SK-N-SH (cell line): Measurements from ENCODE around the gene CHST11. TPM values are rescaled to one million over a fixed set of nuclear protein-coding genes. Genes with fewer than 3 reads are reported as not detected.

ENCODE experiments used
- CTCF ChIA-PET: fragments of 300-600, 350-600 bp; formaldehyde crosslinking; extraction: SDS; loops from one replicate; lab custom pipeline; 2021; lab: Yijun Ruan, JAX
- POLR2A ChIA-PET: fragments of 350-600 bp; sonication (Branson Sonifier 250); formaldehyde crosslinking; extraction: SDS; loops from one replicate; lab custom pipeline; 2020; ENCODE audit warnings: antibody characterized with exemption, inconsistent platforms; lab: Yijun Ruan, JAX
- DNase-seq: peaks from one replicate; pipeline ENCODE4 v3.0.0; 2012
- H2AFZ ChIP-seq: fragments of 200-600 bp; sonication (generic); 2 replicates; pipeline ENCODE4 v1.8.1; 2016; ENCODE audit warnings: antibody characterized with exemption, mild to moderate bottlenecking, low read depth
- H3F3A ChIP-seq: fragments of 200-600 bp; sonication (generic); replicated peaks from 2 replicates; pipeline ENCODE3; 2016; ENCODE audit warnings: antibody characterized with exemption, mild to moderate bottlenecking; ENCODE audit not compliant: insufficient read depth
- H3K27ac ChIP-seq, 2 experiments: fragments of 200-500 bp in 1 of 2; fragments of 200-600 bp in 1 of 2; sonication (Bioruptor generic) in 1 of 2; sonication (generic), shearing (Covaris generic) in 1 of 2; 2 replicates each; pipeline versions ENCODE4 v1.5.1 to v1.6.1; 2014 to 2016; ENCODE audit warnings: low read depth in 2 of 2, inconsistent platforms in 1 of 2, low read length in 1 of 2, mild to moderate bottlenecking in 1 of 2, mixed read lengths in 1 of 2
- H3K27me3 ChIP-seq: fragments of 200-600 bp; sonication (generic), shearing (Covaris generic); 2 replicates; pipeline ENCODE4 v1.6.1; 2016; ENCODE audit warnings: mixed run types; ENCODE audit not compliant: insufficient read depth
- H3K36me3 ChIP-seq, 2 experiments: fragments of 200-500 bp in 1 of 2; fragments of 200-600 bp in 1 of 2; sonication (Bioruptor generic) in 1 of 2; sonication (generic) in 1 of 2; replicated peaks in 1 of 2; 2 replicates each; pipeline versions ENCODE3 to v1.5.1; 2014 to 2016; ENCODE audit warnings: low read length in 1 of 2, mild to moderate bottlenecking in 1 of 2; ENCODE audit not compliant: insufficient read depth in 2 of 2, control insufficient read depth in 1 of 2
- H3K4me1 ChIP-seq, 2 experiments: fragments of 200-500 bp in 1 of 2; fragments of 200-600 bp in 1 of 2; sonication (Bioruptor generic) in 1 of 2; sonication (generic), shearing (Covaris generic) in 1 of 2; 2 replicates each; pipeline versions ENCODE4 v1.5.1 to v1.6.1; 2014 to 2016; ENCODE audit warnings: low read depth in 1 of 2, low read length in 1 of 2, mixed run types in 1 of 2; ENCODE audit not compliant: insufficient read depth in 2 of 2, control insufficient read depth in 1 of 2
- H3K4me2 ChIP-seq: fragments of 200-600 bp; sonication (generic), shearing (Covaris generic); 2 replicates; pipeline ENCODE4 v1.6.1; 2017; ENCODE audit warnings: mixed run types
- H3K4me3 ChIP-seq, 2 experiments: fragments of 200-500 bp in 1 of 2; fragments of 200-600 bp in 1 of 2; sonication (Bioruptor generic) in 1 of 2; sonication (generic), shearing (Covaris generic) in 1 of 2; 2 replicates each; pipeline versions ENCODE4 v1.5.1 to v1.8.1; 2014 to 2016; ENCODE audit warnings: low read depth in 2 of 2, inconsistent platforms in 1 of 2, low read length in 1 of 2, mild to moderate bottlenecking in 1 of 2, mixed read lengths in 1 of 2, moderate library complexity in 1 of 2
- H3K79me2 ChIP-seq: fragments of 200-600 bp; sonication (generic); 2 replicates; pipeline ENCODE4 v1.8.1; 2017; ENCODE audit warnings: mild to moderate bottlenecking; ENCODE audit not compliant: insufficient read depth
- H3K9ac ChIP-seq: fragments of 200-600 bp; sonication (generic); 2 replicates; pipeline ENCODE4 v1.6.1; 2017; ENCODE audit warnings: mixed run types
- H3K9me2 ChIP-seq: fragments of 200-600 bp; sonication (generic); 2 replicates; pipeline ENCODE4 v1.6.1; 2017; ENCODE audit warnings: mixed run types
- H3K9me3 ChIP-seq: fragments of 200-600 bp; sonication (generic); 2 replicates; pipeline ENCODE4 v1.6.1; 2017; ENCODE audit warnings: mixed run types, mild to moderate bottlenecking, moderate library complexity
- H4K20me1 ChIP-seq: fragments of 200-600 bp; sonication (generic); 2 replicates; pipeline ENCODE4 v1.6.1; 2017; ENCODE audit warnings: mild to moderate bottlenecking, mixed run types; ENCODE audit not compliant: insufficient read depth
- CHD2 ChIP-seq: fragments of 150-350 bp; IDR thresholded peaks from 2 replicates; pipeline ENCODE4 v1.6.1; 2018; ENCODE audit warnings: low read length; ENCODE audit not compliant: partially characterized antibody
- CTCF ChIP-seq: fragments of 200-600 bp; sonication (generic); IDR thresholded peaks from 2 replicates; pipeline ENCODE4 v1.6.1; 2017; ENCODE audit warnings: antibody characterized with exemption, mild to moderate bottlenecking, moderate library complexity
- FOXM1 ChIP-seq: IDR thresholded peaks from 2 replicates; pipeline ENCODE4 v1.4.0; 2012; ENCODE audit warnings: low read depth, mild to moderate bottlenecking
- MAX ChIP-seq: IDR thresholded peaks from 2 replicates; pipeline ENCODE4 v1.4.0; 2012; ENCODE audit warnings: low read depth
- RAD21 ChIP-seq: IDR thresholded peaks from 2 replicates; pipeline ENCODE4 v1.6.1; 2012; ENCODE audit warnings: mild to moderate bottlenecking, low read length
- RFX5 ChIP-seq: IDR thresholded peaks from 2 replicates; pipeline ENCODE4 v1.6.1; 2012; ENCODE audit warnings: mild to moderate bottlenecking, improper control_type of control experiment, low read length
- USF1 ChIP-seq: IDR thresholded peaks from 2 replicates; pipeline ENCODE4 v1.4.0; 2012; ENCODE audit warnings: low read depth, borderline replicate concordance
- YY1 ChIP-seq: IDR thresholded peaks from 2 replicates; pipeline ENCODE4 v1.4.0; 2012; ENCODE audit warnings: low read depth, mild to moderate bottlenecking
- WGBS: methylation state at CpG from one replicate; pipeline ENCODE4 v1.1.6; 2017; ENCODE audit warnings: low lambda C conversion rate; 5-methylcytosine and 5-hydroxymethylcytosine counted together
- polyA plus RNA-seq, 3 experiments: library from polyadenylated mRNA; depleted of rRNA; stranded (reverse); fragments of >200 nt; gene quantifications; 2 replicates each; pipeline ENCODE4 v1.2.3, GENCODE V29; 2012

CHST11 gene
- polyA plus RNA-seq, 1 of the 3 experiments (the other 2 are of a cell fraction) = 18.6 TPM

- Histone ChIP-seq H3K36me3 (no peaks in the 10 kb centered on the region), H3K9ac (no peak overlapping the region), H3K27me3 (no peaks in the 10 kb centered on the region; the same call in 1 of the 2 replicates), H3K4me1 (no peaks in the 10 kb centered on the region), H3K9me3 (no peaks in the 10 kb centered on the region), H3K27ac (no peak overlapping the region), H3K9me2 (no peaks in the 10 kb centered on the region), H3K79me2 (no peaks in the 10 kb centered on the region), H3K4me3 (no peak overlapping the region), H2AFZ (no peak overlapping the region), H3F3A (no peaks in the 10 kb centered on the region), H3K4me2 (no peak overlapping the region), H4K20me1 (no peaks in the 10 kb centered on the region)
- ChIA-PET CTCF (interaction anchor here (1.2 kb wide), 1 partner anchor 17 kb away, joined by 3 read pairs; no protein-coding TSS in a partner anchor), POLR2A (no interaction called here)
- TF ChIP-seq USF1 (no peak), RAD21 (no peak), MAX (no peak), FOXM1 (no peak), CTCF (no peak), RFX5 (no peak)
- no peak for DNase-seq
- 96% methylated on average over 4 of the region's 5 CpGs for WGBS
These were observed 9.9 kb upstream of the CHST11 start for GRCh38 chr12:104446646-104447421.

- ChIA-PET CTCF (no interaction called here), POLR2A (no interaction called here)
- H3K36me3 ChIP-seq = no peaks in the 10 kb centered on the region
- H3K4me2 ChIP-seq = no peak overlapping the region
- TF ChIP-seq CHD2 (no peak), YY1 (no peak)
- H3K4me1 ChIP-seq = no peaks in the 10 kb centered on the region
- no peak overlapping the region for H2AFZ ChIP-seq
- no peaks in the 10 kb centered on the region for H3K79me2 ChIP-seq
- H3K4me3 ChIP-seq = no peak overlapping the region
- H3K9me3 ChIP-seq = no peaks in the 10 kb centered on the region
- no peak overlapping the region for H3K27ac ChIP-seq
- no peak for DNase-seq
- WGBS = 83% methylated on average over 5 of the region's 5 CpGs
- no peaks in the 10 kb centered on the region for H3K27me3 ChIP-seq
- no peak overlapping the region for H3K9ac ChIP-seq
- H4K20me1 ChIP-seq = no peaks in the 10 kb centered on the region
- no peaks in the 10 kb centered on the region for H3F3A ChIP-seq
- H3K9me2 ChIP-seq = no peaks in the 10 kb centered on the region
These were observed 8.7 kb upstream of the CHST11 start for GRCh38 chr12:104448031-104448430.
